ENCODE results near the gene HID1. TPM values are rescaled to one million over a fixed set of nuclear protein-coding genes. Genes with fewer than 3 reads are reported as not detected.
A peak's percentile ranks its signal among the peaks of the same experiment; 100 is the strongest.

HID1 gene
- total RNA-seq, 1 experiment from 2014 or later, result 43.8 TPM

- no peak for TF ChIP-seq FOSL1 (IDR thresholded peaks at IDR 0.05; ENCODE audit: low read depth)
- TF ChIP-seq POLR2A (IDR thresholded peaks at IDR 0.05; ENCODE audit: borderline replicate concordance, extremely low read depth, insufficient read depth, insufficient read length), result no peak
- TF ChIP-seq SP1 (IDR thresholded peaks at IDR 0.05; ENCODE audit: low read depth), result no peak
- no peak for TF ChIP-seq CBX3 (IDR thresholded peaks at IDR 0.05; ENCODE audit: low read depth)
- no peak for TF ChIP-seq ZBTB33 (IDR thresholded peaks at IDR 0.05; ENCODE audit: extremely low read depth, insufficient replicate concordance, low read length)
- TF ChIP-seq EZH2phosphoT487 (IDR thresholded peaks at IDR 0.05; ENCODE audit: borderline replicate concordance), result no peak
- TF ChIP-seq EGR1 (IDR thresholded peaks at IDR 0.05; ENCODE audit: low read depth), result no peak
- no peak for TF ChIP-seq YY1 (IDR thresholded peaks at IDR 0.05; ENCODE audit: extremely low read depth, insufficient replicate concordance, low read depth, low read length)
- BruUV-seq (replicated peaks), result no TSS peak
- ATAC-seq, result peak; percentile 91
Observed at GRCh38 chr17:74943808-74944522, 28.6 kb downstream of the HID1 start.

More at GRCh38 chr17:74943808-74944522, 28.6 kb downstream of the HID1 start:
- no peaks in the 10 kb centered on the region for H3K36me3 ChIP-seq (ENCODE audit: control insufficient read depth in 1 of 2, insufficient read depth in 2 of 2, low read length in 2 of 2)
- peak overlapping the region; percentile 24 for H2AFZ ChIP-seq (ENCODE audit: low read depth, low read length, poor library complexity, severe bottlenecking)
- intact Hi-C loops (cut with micrococcal nuclease), result no loop called here
- no peaks in the 10 kb centered on the region for H3K9me3 ChIP-seq (ENCODE audit: control insufficient read depth in 1 of 2, insufficient read depth in 1 of 2, low read depth in 1 of 2, low read length in 2 of 2)
- no peaks in the 10 kb centered on the region for H3K9me2 ChIP-seq (ENCODE audit: insufficient read depth)
- H3K4me3 ChIP-seq (replicated peaks in 1 of 2; ENCODE audit: low read depth in 1 of 2, low read length in 2 of 2), result peak overlapping the region in 1 of 2 experiments; percentile 4; a peak in 1 of 4 replicates
- H3K27ac ChIP-seq (ENCODE audit: low read depth, low read length), result no peak overlapping the region
- H3K4me1 ChIP-seq (ENCODE audit: control insufficient read depth in 1 of 2, insufficient read depth in 2 of 2, low read length in 2 of 2), result peaks cover 12 to 20% of the 10 kb centered on the region in 2 experiments
- H4K20me1 ChIP-seq (ENCODE audit: insufficient read depth), result no peaks in the 10 kb centered on the region
- ChIA-PET RAD21 (ENCODE audit: low non-redundant PET in 1 of 2, low total read pairs in 2 of 2, uncharacterized antibody in 2 of 2, unreplicated experiment in 2 of 2) (no interaction called here), CTCF (interaction anchor here (1.1 to 1.7 kb wide), 3 partner anchors 14 to 18 kb away, joined by 3 to 4 read pairs (median 4); no protein-coding TSS in a partner anchor), POLR2A (no interaction called here)
- peak overlapping the region; percentile 64 for H3K4me2 ChIP-seq (ENCODE audit: low read length)
- no peak for DNase-seq (ENCODE audit: low read depth, low spot score)
- H3K9ac ChIP-seq (ENCODE audit: low read length), result peak overlapping the region; percentile 12
- no peaks in the 10 kb centered on the region for H3K27me3 ChIP-seq (ENCODE audit: insufficient read depth, low read length)
- H3K79me2 ChIP-seq (ENCODE audit: insufficient read depth, low read length), result no peaks in the 10 kb centered on the region
